ENCODE measurements around the gene VTCN1.

Gene VTCN1

DNA sequence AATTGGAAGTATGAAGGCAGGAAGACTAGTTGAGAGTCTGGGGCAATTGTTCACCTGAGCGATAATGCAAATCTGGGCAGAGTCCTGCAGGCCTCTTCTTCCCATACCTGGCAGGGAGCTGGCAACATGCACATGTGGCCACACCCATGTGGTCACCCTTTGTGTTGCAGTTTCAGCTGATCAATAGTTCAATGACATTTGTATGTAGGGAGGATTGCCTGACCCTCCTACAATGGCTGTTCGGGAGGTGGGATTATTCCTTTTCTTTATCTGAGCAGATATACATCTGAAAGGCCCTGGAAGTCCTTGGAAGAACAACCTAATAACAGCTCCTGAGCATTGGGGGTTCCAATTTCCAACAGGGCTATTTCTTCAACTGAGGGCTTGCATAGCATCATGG, 74.0 kb downstream of the VTCN1 start:
- H3K4me1 ChIP-seq (ENCODE audit: control insufficient read depth, insufficient read depth, low read length, poor library complexity, severe bottlenecking): no peaks in the 10 kb centered on the region
- H3K4me3 ChIP-seq (ENCODE audit: insufficient read depth, low read depth, low read length, poor library complexity, severe bottlenecking): no peak overlapping the region
- no peak for DNase-seq
- no peak overlapping the region for H3K27ac ChIP-seq (ENCODE audit: insufficient read depth, low read length, poor library complexity, severe bottlenecking)
- H3K36me3 ChIP-seq (ENCODE audit: control insufficient read depth, insufficient read depth, low read length): no peaks in the 10 kb centered on the region
- H3K9me3 ChIP-seq (ENCODE audit: control insufficient read depth, low read length): no peaks in the 10 kb centered on the region
- H3K27me3 ChIP-seq (replicated peaks; ENCODE audit: control insufficient read depth, insufficient read depth, low read length, poor library complexity, severe bottlenecking): no peaks in the 10 kb centered on the region

DNA sequence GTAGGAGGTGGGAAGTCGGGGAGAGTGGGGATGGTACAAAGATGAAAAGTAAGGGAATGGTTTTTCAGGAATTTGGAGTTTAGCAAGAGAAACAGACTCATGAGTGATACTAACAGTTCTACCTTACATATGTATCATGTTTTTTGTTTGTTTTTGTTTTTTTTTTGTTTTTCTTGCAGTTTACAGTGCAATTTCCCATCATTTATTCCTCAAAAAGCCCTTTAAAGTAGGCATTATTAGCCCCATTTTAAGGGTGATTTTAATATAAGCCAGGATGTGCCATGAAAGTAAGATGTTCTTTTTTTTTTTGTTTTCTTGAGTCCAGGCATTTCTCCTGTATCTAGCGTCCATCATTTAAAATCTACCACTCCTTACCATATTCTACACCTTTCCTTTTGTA, 75.4 kb downstream of the VTCN1 start:
- Histone ChIP-seq H3K27me3 (replicated peaks; ENCODE audit: control insufficient read depth, insufficient read depth, low read length, poor library complexity, severe bottlenecking) (no peaks in the 10 kb centered on the region), H3K4me3 (ENCODE audit: insufficient read depth, low read depth, low read length, poor library complexity, severe bottlenecking) (no peak overlapping the region), H3K9me3 (ENCODE audit: control insufficient read depth, low read length) (no peaks in the 10 kb centered on the region), H3K4me1 (ENCODE audit: control insufficient read depth, insufficient read depth, low read length, poor library complexity, severe bottlenecking) (no peaks in the 10 kb centered on the region), H3K27ac (ENCODE audit: insufficient read depth, low read length, poor library complexity, severe bottlenecking) (no peak overlapping the region), H3K36me3 (ENCODE audit: control insufficient read depth, insufficient read depth, low read length) (no peaks in the 10 kb centered on the region)
- DNase-seq: no peak

DNA sequence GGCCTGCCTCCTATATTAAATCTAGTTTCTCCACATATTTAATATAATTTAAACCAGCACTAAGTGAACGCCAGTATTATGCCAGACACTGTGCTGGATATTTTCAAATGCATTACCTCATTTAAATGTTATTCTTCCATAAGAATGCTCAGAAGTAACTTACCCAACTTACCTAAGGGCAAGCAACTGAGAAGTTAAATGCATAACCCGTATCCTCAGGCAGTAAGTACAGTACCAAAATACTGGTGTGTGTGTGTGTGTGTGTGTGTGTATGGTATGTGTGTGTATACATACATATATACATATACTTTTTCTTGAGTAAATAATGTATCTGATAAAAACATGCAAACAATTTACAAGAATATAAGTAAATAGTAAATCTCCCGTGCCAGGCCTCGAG, 80.2 kb downstream of the VTCN1 start:
- H3K27me3 ChIP-seq (replicated peaks; ENCODE audit: control insufficient read depth, insufficient read depth, low read length, poor library complexity, severe bottlenecking): no peaks in the 10 kb centered on the region
- no peaks in the 10 kb centered on the region for H3K9me3 ChIP-seq (ENCODE audit: control insufficient read depth, low read length)
- H3K4me3 ChIP-seq (ENCODE audit: insufficient read depth, low read depth, low read length, poor library complexity, severe bottlenecking): no peak overlapping the region

DNA sequence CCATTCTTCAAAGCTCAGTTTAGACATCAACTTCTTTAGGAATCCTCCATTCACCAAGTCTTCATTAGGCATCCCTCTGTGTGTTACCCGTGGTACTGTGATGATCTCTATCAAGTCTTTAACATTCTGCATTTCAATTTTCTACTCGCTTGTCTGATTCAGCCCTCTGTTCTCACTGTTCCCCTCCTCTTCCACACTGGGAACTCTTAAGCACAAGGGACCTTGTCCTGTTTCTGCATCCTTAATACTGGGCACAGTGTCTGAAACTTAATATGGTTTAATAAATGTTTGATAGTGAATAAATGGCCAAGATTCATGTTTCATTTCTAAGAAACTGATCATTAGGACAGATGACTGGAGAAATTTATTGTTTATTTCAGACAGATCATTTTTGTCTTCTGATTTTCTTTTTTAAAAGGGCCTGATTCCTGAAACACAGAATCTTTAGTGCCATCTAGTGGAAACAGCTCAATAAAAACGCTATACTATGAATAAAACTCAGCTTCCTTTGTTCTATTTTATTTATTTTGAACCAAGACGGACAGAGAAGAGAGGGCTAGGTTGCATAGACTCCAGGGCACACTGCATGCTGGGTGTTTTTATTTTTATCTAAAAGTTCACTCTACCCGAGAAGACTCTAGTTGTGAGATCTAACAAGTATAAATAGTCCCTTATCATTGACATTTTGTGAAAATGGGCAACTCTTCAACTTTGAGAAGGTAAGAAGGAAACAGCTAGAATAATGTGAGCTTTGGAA, 82.2 kb downstream of the VTCN1 start:
- H3K4me3 ChIP-seq (ENCODE audit: insufficient read depth, low read depth, low read length, poor library complexity, severe bottlenecking): no peak overlapping the region
- H3K27me3 ChIP-seq (replicated peaks; ENCODE audit: control insufficient read depth, insufficient read depth, low read length, poor library complexity, severe bottlenecking): no peaks in the 10 kb centered on the region
- H3K9me3 ChIP-seq (ENCODE audit: control insufficient read depth, low read length): no peaks in the 10 kb centered on the region
- DNase-seq: no peak
- no peaks in the 10 kb centered on the region for H3K36me3 ChIP-seq (ENCODE audit: control insufficient read depth, insufficient read depth, low read length)
- no peak overlapping the region for H3K27ac ChIP-seq (ENCODE audit: insufficient read depth, low read length, poor library complexity, severe bottlenecking)
- no peaks in the 10 kb centered on the region for H3K4me1 ChIP-seq (ENCODE audit: control insufficient read depth, insufficient read depth, low read length, poor library complexity, severe bottlenecking)

More for the DNA sequence above, 80.2 kb downstream of the VTCN1 start:
- no peak for DNase-seq
- Histone ChIP-seq H3K36me3 (ENCODE audit: control insufficient read depth, insufficient read depth, low read length) (no peaks in the 10 kb centered on the region), H3K4me1 (ENCODE audit: control insufficient read depth, insufficient read depth, low read length, poor library complexity, severe bottlenecking) (no peaks in the 10 kb centered on the region), H3K27ac (ENCODE audit: insufficient read depth, low read length, poor library complexity, severe bottlenecking) (no peak overlapping the region)

DNA sequence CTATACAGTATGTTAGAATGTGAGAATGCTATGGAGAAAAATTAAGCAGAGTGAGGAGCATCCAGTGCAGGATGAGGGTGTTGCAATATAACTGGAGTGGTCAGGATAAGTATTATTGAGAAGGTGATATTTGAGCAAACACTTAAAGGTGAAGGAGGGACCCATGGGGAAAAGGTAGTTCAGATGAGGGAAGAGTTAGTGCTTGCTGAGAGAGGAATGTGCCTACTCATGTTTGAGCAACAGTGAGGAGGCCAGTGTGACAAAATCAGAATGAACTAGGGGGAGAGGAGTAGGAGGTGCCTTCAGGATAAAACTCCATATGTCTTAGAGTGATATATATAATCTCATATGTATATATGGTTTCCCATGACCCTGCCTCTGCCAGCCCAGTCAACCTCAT, 82.9 kb downstream of the VTCN1 start:
- DNase-seq: no peak
- Histone ChIP-seq H3K9me3 (ENCODE audit: control insufficient read depth, low read length) (no peaks in the 10 kb centered on the region), H3K4me3 (ENCODE audit: insufficient read depth, low read depth, low read length, poor library complexity, severe bottlenecking) (no peak overlapping the region), H3K27ac (ENCODE audit: insufficient read depth, low read length, poor library complexity, severe bottlenecking) (no peak overlapping the region), H3K4me1 (ENCODE audit: control insufficient read depth, insufficient read depth, low read length, poor library complexity, severe bottlenecking) (no peaks in the 10 kb centered on the region), H3K36me3 (ENCODE audit: control insufficient read depth, insufficient read depth, low read length) (no peaks in the 10 kb centered on the region), H3K27me3 (replicated peaks; ENCODE audit: control insufficient read depth, insufficient read depth, low read length, poor library complexity, severe bottlenecking) (no peaks in the 10 kb centered on the region)

DNA sequence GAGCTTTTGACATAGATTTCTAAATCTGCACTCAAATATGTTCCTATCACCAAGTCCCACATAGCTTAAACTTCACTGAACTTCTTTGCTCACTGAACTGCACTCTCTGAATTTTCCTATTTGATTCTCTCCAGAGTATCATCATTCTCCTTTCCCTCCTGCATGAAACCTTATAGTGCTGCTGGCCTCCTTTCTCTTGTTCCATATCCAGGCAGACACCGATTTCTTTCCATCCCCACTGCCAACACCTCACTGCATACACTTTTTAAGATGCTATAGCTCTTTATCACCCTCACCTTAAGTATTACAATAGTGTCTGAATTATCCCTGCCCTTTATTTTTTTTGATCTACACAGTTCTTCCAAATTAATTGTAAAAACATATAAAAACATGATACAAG, 86.1 kb downstream of the VTCN1 start:
- DNase-seq: no peak
- H3K4me3 ChIP-seq (ENCODE audit: insufficient read depth, low read depth, low read length, poor library complexity, severe bottlenecking): no peak overlapping the region
- H3K9me3 ChIP-seq (ENCODE audit: control insufficient read depth, low read length): no peaks in the 10 kb centered on the region
- H3K27me3 ChIP-seq (replicated peaks; ENCODE audit: control insufficient read depth, insufficient read depth, low read length, poor library complexity, severe bottlenecking): no peaks in the 10 kb centered on the region
- H3K27ac ChIP-seq (ENCODE audit: insufficient read depth, low read length, poor library complexity, severe bottlenecking): no peak overlapping the region
- no peaks in the 10 kb centered on the region for H3K36me3 ChIP-seq (ENCODE audit: control insufficient read depth, insufficient read depth, low read length)
- H3K4me1 ChIP-seq (ENCODE audit: control insufficient read depth, insufficient read depth, low read length, poor library complexity, severe bottlenecking): no peaks in the 10 kb centered on the region

DNA sequence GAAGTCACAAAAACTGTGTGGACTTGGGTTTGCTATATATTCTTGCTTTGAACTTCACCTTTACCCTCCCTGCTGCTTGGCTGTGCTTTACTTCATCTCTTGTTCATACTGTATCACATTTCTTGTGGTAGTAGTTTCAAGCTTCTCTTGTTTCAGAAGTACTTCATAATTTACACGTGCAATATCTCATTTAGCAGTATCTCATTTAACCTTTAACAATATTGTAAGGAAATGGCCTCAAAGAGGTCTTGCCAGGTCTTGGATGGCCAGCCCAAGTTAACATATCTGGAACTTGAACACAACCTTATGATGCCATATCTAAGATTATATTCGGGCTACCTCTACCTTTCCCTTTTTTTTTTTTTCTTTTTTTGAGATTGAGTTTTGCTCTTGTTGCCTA, 87.5 kb downstream of the VTCN1 start:
- no peaks in the 10 kb centered on the region for H3K27me3 ChIP-seq (replicated peaks; ENCODE audit: control insufficient read depth, insufficient read depth, low read length, poor library complexity, severe bottlenecking)
- H3K4me3 ChIP-seq (ENCODE audit: insufficient read depth, low read depth, low read length, poor library complexity, severe bottlenecking): no peak overlapping the region
- no peaks in the 10 kb centered on the region for H3K36me3 ChIP-seq (ENCODE audit: control insufficient read depth, insufficient read depth, low read length)
- H3K4me1 ChIP-seq (ENCODE audit: control insufficient read depth, insufficient read depth, low read length, poor library complexity, severe bottlenecking): no peaks in the 10 kb centered on the region
- no peak for DNase-seq
- no peak overlapping the region for H3K27ac ChIP-seq (ENCODE audit: insufficient read depth, low read length, poor library complexity, severe bottlenecking)
- no peaks in the 10 kb centered on the region for H3K9me3 ChIP-seq (ENCODE audit: control insufficient read depth, low read length)

DNA sequence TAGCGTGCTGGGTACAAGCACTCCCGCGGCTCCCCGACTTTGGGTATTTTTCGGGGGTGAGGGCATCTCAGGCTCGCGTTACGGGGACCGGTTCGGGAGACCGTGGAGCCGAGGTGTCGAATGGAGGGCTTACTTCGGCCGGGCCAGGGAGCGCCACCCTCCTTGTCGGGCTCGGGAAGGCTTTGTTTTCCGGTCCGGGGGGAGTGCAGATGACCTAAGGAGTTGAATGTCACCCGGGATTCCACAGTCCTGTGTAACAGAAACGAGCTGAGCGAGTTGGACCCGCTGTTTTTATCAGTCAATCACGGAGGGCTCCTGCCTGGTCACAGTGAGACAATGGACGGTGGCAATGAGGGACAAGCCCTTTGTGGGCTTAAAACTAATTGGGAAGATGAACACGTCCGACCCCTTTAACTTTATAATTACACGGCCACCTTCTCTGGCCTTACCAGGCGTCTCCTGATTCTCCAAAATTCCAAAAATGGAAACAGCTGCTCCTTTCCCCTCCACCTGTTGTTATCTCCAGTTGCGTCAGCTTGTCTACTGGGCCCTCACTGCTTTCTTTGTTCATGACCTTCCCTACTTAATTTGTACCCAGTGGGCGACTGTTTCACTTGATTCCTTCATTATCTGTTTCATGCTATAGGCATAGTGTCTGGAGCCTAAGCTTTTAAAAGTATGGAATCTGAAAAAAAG, 88.2 kb downstream of the VTCN1 start:
- H3K27me3 ChIP-seq (replicated peaks; ENCODE audit: control insufficient read depth, insufficient read depth, low read length, poor library complexity, severe bottlenecking): no peaks in the 10 kb centered on the region
- no peaks in the 10 kb centered on the region for H3K4me1 ChIP-seq (ENCODE audit: control insufficient read depth, insufficient read depth, low read length, poor library complexity, severe bottlenecking)
- DNase-seq: no peak
- H3K4me3 ChIP-seq (ENCODE audit: insufficient read depth, low read depth, low read length, poor library complexity, severe bottlenecking): peak overlapping the region; percentile 61
- H3K27ac ChIP-seq (ENCODE audit: insufficient read depth, low read length, poor library complexity, severe bottlenecking): no peak overlapping the region
- no peaks in the 10 kb centered on the region for H3K9me3 ChIP-seq (ENCODE audit: control insufficient read depth, low read length)
- H3K36me3 ChIP-seq (ENCODE audit: control insufficient read depth, insufficient read depth, low read length): no peaks in the 10 kb centered on the region

DNA sequence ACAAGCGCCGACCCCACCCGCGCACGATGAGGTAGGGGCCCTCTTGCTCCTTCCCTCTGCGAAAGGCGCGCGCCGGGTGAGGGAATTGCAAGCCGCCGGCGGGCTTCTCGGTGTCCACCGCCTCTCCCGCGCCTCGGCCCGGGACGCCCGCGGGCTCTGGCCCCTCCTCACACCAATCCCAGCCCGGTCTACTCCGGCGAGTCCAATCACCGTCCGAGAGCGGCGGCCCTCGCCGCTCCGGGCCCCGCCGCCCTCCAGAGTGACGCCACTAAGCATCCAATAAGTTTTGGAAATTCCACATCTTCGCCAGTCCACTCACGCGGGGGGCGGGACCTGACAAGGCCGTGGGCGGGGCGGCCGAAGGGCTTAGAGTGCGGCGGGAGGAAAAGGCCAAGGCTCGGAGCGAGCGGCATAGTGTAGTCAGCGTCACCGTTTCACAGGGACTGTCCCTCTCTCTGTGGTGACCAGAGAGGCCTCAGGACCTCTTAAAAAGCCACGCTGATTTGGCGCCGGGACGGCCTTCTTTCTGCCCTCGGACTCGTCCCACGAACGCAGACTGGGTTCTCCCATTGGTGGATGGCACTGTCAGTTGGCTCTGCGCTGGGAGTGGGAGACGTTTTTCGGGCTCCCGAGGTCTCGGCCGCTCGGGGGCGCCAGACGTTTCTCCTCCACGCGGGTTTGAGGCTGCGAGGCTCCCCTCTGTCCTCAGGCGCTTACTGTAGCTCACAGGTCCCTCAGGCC, 89.0 kb downstream of the VTCN1 start, which contains the start of gene TRIM45:
TRIM45 (minus strand) TSS at position 161 of the 741 bp plus-strand sequence. CDS start 548 bp downstream, outside the sequence.
- Histone ChIP-seq H3K27ac (ENCODE audit: insufficient read depth, low read length, poor library complexity, severe bottlenecking) (peak within 1 kb of the TSS; percentile 10), H3K9me3 (ENCODE audit: control insufficient read depth, low read length) (no peaks in the 10 kb centered on the region), H3K4me1 (ENCODE audit: control insufficient read depth, insufficient read depth, low read length, poor library complexity, severe bottlenecking) (no peaks in the 10 kb centered on the region), H3K4me3 (ENCODE audit: insufficient read depth, low read depth, low read length, poor library complexity, severe bottlenecking) (peak within 1 kb of the TSS; percentile 61), H3K27me3 (replicated peaks; ENCODE audit: control insufficient read depth, insufficient read depth, low read length, poor library complexity, severe bottlenecking) (no peaks in the 10 kb centered on the region), H3K36me3 (ENCODE audit: control insufficient read depth, insufficient read depth, low read length) (no peaks in the 10 kb centered on the region)
- DNase-seq: peak; percentile 60 to 74 (median 72)
